Right lobe of liver (tissue), 4 donors: ENCODE results near the gene PPARA.

ENCODE experiments used
- CTCF ChIP-seq, 4 donors: fragments of 200-600 bp in 3 of 4; fragments of 450-650 bp in 1 of 4; IDR thresholded peaks; one replicate each; pipeline versions ENCODE4 v1.5.1 to v1.8.0; 2016 to 2022; ENCODE audit warnings: antibody characterized with exemption in 4 of 4, mild to moderate bottlenecking in 2 of 4
- POLR2A ChIP-seq: fragments of 450-650 bp; IDR thresholded peaks from one replicate; pipeline ENCODE4 v1.6.1; 2017; ENCODE audit warnings: antibody characterized with exemption, mild to moderate bottlenecking
- donor health status: DM: no; HTN: no; CAD: no.
- donor health status: DM: no; HTN: no; CAD: no.
- donor health status: DM: no; HTN: yes; CAD: no.

GRCh38 chr22:46220921-46221320 lies 70.6 kb downstream of the PPARA start:
- TF ChIP-seq CTCF (IDR thresholded peaks at IDR 0.05) (no peak), POLR2A (no peak)
